ENCODE measurements around the gene RNF14. TPM values are rescaled to one million over a fixed set of nuclear protein-coding genes. Genes with fewer than 3 reads are reported as not detected.
A peak's percentile ranks its signal among the peaks of the same experiment; 100 is the strongest.

The RNF14 gene
- total and polyA plus RNA-seq, 2 of the 8 experiments (the other 6 are each of a cell fraction or from before 2014, with no cell fraction given) = 4.7 to 20.2 TPM

- Histone ChIP-seq H2BK120ac (replicated peaks; ENCODE audit: low read depth, low read length) (no peak overlapping the region), H2AK5ac (ENCODE audit: low read depth, low read length) (no peak overlapping the region), H2BK20ac (ENCODE audit: low read length) (no peak overlapping the region), H2BK5ac (ENCODE audit: low read depth, low read length) (peak overlapping the region; percentile 40; the same call in 1 of the 2 replicates), H3K23ac (ENCODE audit: insufficient read length) (no peak overlapping the region), H3K56ac (replicated peaks; ENCODE audit: insufficient read length, low read depth, low read length) (no peak overlapping the region), H3K9ac (replicated peaks in 1 of 4; ENCODE audit: extremely low read depth in 1 of 4, low read depth in 3 of 4, low read length in 3 of 4) (no peak overlapping the region; a peak in 1 of 7 replicates), H3K14ac (ENCODE audit: insufficient read length) (no peak overlapping the region), H2BK15ac (ENCODE audit: low read length) (no peak overlapping the region), H3K79me1 (ENCODE audit: low read depth, low read length) (0 out of 2 replicates have a peak, but pooled peaks cover 2% of the 10 kb centered on the region), H3K27me3 (replicated peaks in 1 of 4; ENCODE audit: control insufficient read depth in 3 of 4, extremely low read depth in 1 of 4, insufficient read depth in 3 of 4, low read length in 3 of 4) (peaks cover 0 to 5% (median 1%) of the 10 kb centered on the region in 4 experiments; a peak in 3 of 7 replicates), H4K5ac (ENCODE audit: insufficient read length, low read depth, low read length) (no peak overlapping the region), H2BK12ac (ENCODE audit: low read depth, low read length) (peak overlapping the region; percentile 80; the same call in 1 of the 2 replicates), H3K4ac (replicated peaks; ENCODE audit: insufficient read length, low read depth, low read length) (no peak overlapping the region), H3K27ac (ENCODE audit: low read depth, low read length) (no peak overlapping the region), H3K4me1 (replicated peaks in 1 of 4; ENCODE audit: control insufficient read depth in 3 of 4, insufficient read depth in 4 of 4, low read length in 3 of 4) (peaks cover 0 to 7% (median 4%) of the 10 kb centered on the region in 4 experiments; a peak in 4 of 7 replicates), H4K8ac (ENCODE audit: extremely low read depth, insufficient read depth, low read length) (no peak overlapping the region), H4K91ac (replicated peaks; ENCODE audit: insufficient read length, low read length) (no peak overlapping the region), H4K20me1 (replicated peaks in 1 of 2; ENCODE audit: control insufficient read depth in 1 of 2, insufficient read depth in 2 of 2, low read length in 2 of 2) (peaks cover 0 to 2% of the 10 kb centered on the region in 2 experiments), H3K36me3 (ENCODE audit: control insufficient read depth in 2 of 4, insufficient read depth in 4 of 4, low read length in 3 of 4) (no peaks in the 10 kb centered on the region), H3K9me3 (ENCODE audit: insufficient read depth in 2 of 2, low read depth in 1 of 2, low read length in 1 of 2) (no peaks in the 10 kb centered on the region), H3K23me2 (ENCODE audit: low read depth, low read length) (peaks cover 10% of the 10 kb centered on the region), H2AFZ (ENCODE audit: low read length) (0 out of 2 replicates have a peak overlapping the region, but pooled peaks have one; percentile 19), H3K4me3 (ENCODE audit: extremely low read depth in 1 of 4, insufficient read depth in 2 of 4, low read depth in 3 of 4, low read length in 4 of 4) (no peak overlapping the region), H3K4me2 (ENCODE audit: insufficient read depth in 1 of 2, low read depth in 2 of 2, low read length in 2 of 2) (no peak overlapping the region), H3K18ac (ENCODE audit: extremely low read depth, low read length) (no peak overlapping the region), H3K79me2 (ENCODE audit: control insufficient read depth in 1 of 2, insufficient read depth in 2 of 2, low read length in 2 of 2) (peaks cover 2 to 4% of the 10 kb centered on the region in 2 experiments; a peak in 2 of 4 replicates)
- POLR2A ChIA-PET (ENCODE audit: partially characterized antibody) = interaction anchor here (1.1 to 2.4 kb wide), 2 partner anchors 9 to 23 kb away, joined by 3 to 6 read pairs; no protein-coding TSS in a partner anchor
- DNase-seq (ENCODE audit: low read depth in 1 of 2, low spot score in 2 of 2) (no peak), FAIRE-seq (no peak)
- WGBS, 2 experiments (ENCODE audit: extremely low coverage in 1 of 2, insufficient coverage in 1 of 2, insufficient read length in 1 of 2, insufficient replicate concordance in 2 of 2, low coverage in 1 of 2, low lambda C conversion rate in 2 of 2, missing lambda C conversion rate in 1 of 2) = 88% methylated on average over 8 of the region's 8 CpGs; no CpG with 5 or more reads in 1 of the 2 experiments
- CTCF ChIA-PET (ENCODE audit: partially characterized antibody) = interaction anchor here (1.0 to 5.2 kb wide), 7 partner anchors 24 to 227 kb away, joined by 3 to 34 read pairs (median 4); partner anchors contain the start of gene PCDH1
- TF ChIP-seq MAFK (IDR thresholded peaks at IDR 0.05; ENCODE audit: low read depth, low read length) = peak; percentile 23; the same call in 1 of the 2 replicates
- no peak for TF ChIP-seq ATF2 (IDR thresholded peaks at IDR 0.05; ENCODE audit: low read length)
- no peak for TF ChIP-seq CBX5 (IDR thresholded peaks at IDR 0.05; ENCODE audit: low read depth, low read length)
- no peak for TF ChIP-seq SP4 (IDR thresholded peaks at IDR 0.05; ENCODE audit: low read length)
- no peak for TF ChIP-seq CREB1 (IDR thresholded peaks at IDR 0.05)
These were observed 49.4 kb upstream of the RNF14 start for GRCh38 chr5:141919218-141920119.

Data from H1 (cell line).